Esophagus muscularis mucosa (tissue), 4 donors: Measurements from ENCODE around the gene ROBO1. TPM values are rescaled to one million over a fixed set of nuclear protein-coding genes. Genes with fewer than 3 reads are reported as not detected.

Experiments used
- DNase-seq: peaks from one replicate; pipeline ENCODE4 v3.0.0-alpha.2; 2017; ENCODE audit errors: extremely low spot score
- H3K27ac ChIP-seq, 4 donors: fragments of 200-600 bp; sonication (generic); replicated peaks in 1 of 4; 1 replicate in 3 of 4; 2 replicates in 1 of 4; pipeline ENCODE4 v1.5.1; 2016 to 2019; ENCODE audit warnings: mild to moderate bottlenecking in 1 of 4
- H3K27me3 ChIP-seq, 4 donors: fragments of 200-600 bp; sonication (generic); one replicate each; pipeline versions ENCODE4 v1.5.1 to v1.6.0; 2016 to 2019
- H3K36me3 ChIP-seq, 4 donors: fragments of 200-600 bp; sonication (generic); one replicate each; pipeline ENCODE4 v1.5.1; 2016 to 2019
- H3K4me1 ChIP-seq, 4 donors: fragments of 200-600 bp; sonication (generic); one replicate each; pipeline ENCODE4 v1.5.1; 2016 to 2019
- H3K4me3 ChIP-seq, 4 donors: fragments of 200-600 bp; sonication (generic); 1 replicate in 2 of 4; 2 replicates in 2 of 4; pipeline ENCODE4 v1.5.1; 2016 to 2019; ENCODE audit warnings: mild to moderate bottlenecking in 4 of 4, moderate library complexity in 1 of 4
- H3K9me3 ChIP-seq, 4 donors: fragments of 200-600 bp; sonication (generic); 1 replicate in 3 of 4; 2 replicates in 1 of 4; pipeline ENCODE4 v1.5.1; 2016 to 2019
- EP300 ChIP-seq: sonication (generic); formaldehyde crosslinking; IDR thresholded peaks from one replicate; pipeline ENCODE4 v1.6.1; 2017; ENCODE audit warnings: antibody characterized with exemption
- POLR2A ChIP-seq: fragments of 450-650 bp; IDR thresholded peaks from one replicate; pipeline ENCODE4 v1.6.1; 2017; ENCODE audit warnings: antibody characterized with exemption, moderate library complexity, mild to moderate bottlenecking, low read depth
- POLR2AphosphoS5 ChIP-seq, 2 donors: sonication (generic); formaldehyde crosslinking; IDR thresholded peaks; one replicate each; pipeline ENCODE4 v1.6.1; 2017; ENCODE audit warnings: antibody characterized with exemption in 2 of 2
- WGBS: methylation state at CpG from one replicate; pipeline ENCODE4 v1.1.5; 2018; 5-methylcytosine and 5-hydroxymethylcytosine counted together
- intact Hi-C: fragments of 100-400 bp; cut with DNase I; formaldehyde crosslinking; loops from one replicate; pipeline ENCODE4 v1.15.1; 2023
- total RNA-seq, 4 donors: library from RNA; depleted of rRNA; stranded (reverse); fragments of >200 nt; gene quantifications; one replicate each; pipeline versions ENCODE4 v1.1.0 to v1.2.1, GENCODE V29; 2016
- TF ChIP-seq, protein P1 (sequence below), 3 experiments: fragments of 200-600 bp in 2 of 3; fragments of 450-650 bp in 1 of 3; sonication (generic) in 2 of 3; IDR thresholded peaks; one replicate each; pipeline ENCODE4 v1.5.1; 2017 to 2019; ENCODE audit warnings: antibody characterized with exemption in 3 of 3, mild to moderate bottlenecking in 2 of 3, moderate library complexity in 1 of 3

The ROBO1 gene
- total RNA-seq, 4 donors from 2014 or later: 9.6 to 14.2 (median 12.6) TPM

GRCh38 chr3:78818161-78818985 lies 949.4 kb downstream of the ROBO1 start:
- 97% methylated on average over 19 of the region's 19 CpGs for WGBS
- no peak overlapping the region for H3K4me3 ChIP-seq
- intact Hi-C loops: no loop called here

DNA sequence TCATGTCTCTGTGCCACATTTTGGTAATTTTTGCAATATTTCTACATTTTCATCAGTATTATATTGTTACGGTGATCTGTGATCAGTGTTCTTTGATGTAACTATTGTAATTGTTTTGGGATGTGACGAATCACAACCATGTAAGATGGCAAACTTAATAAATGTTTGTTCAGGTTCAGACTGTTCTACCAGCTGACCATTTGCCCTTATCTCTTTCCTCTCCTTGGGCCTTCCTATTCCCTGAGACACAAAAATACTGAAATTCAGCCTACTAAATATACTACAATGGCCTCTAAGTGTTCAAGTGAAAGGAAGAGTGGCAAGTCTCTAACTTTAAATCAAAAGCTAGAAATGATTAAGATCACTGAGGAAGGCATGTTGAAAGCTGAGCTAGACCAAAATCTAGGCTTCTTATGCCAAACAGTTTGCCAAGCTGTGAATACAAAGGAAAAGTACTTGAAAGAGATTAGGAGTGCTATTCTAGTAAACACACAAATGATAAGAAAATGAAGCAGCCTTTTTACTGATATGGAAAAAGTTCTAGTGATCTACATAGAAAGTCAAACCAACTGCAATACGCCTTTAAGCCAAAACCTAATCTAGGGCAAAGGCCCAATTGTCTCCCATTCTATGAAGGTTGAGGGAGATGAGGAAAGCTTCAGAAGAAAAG lies 952.8 kb downstream of the ROBO1 start:
- H3K27me3 ChIP-seq: no peaks in the 10 kb centered on the region
- peaks cover 0 to 3% (median 0%) of the 10 kb centered on the region in 4 donors for H3K4me1 ChIP-seq
- DNase-seq: no peak
- WGBS: 96% methylated on average over 3 of the region's 3 CpGs
- intact Hi-C loops: no loop called here
- H3K4me3 ChIP-seq: no peak overlapping the region
- no peaks in the 10 kb centered on the region for H3K9me3 ChIP-seq
- H3K27ac ChIP-seq: no peak overlapping the region
- TF ChIP-seq EP300 (no peak), POLR2AphosphoS5 (IDR thresholded peaks at IDR 0.05) (no peak), POLR2A (no peak)
- TF ChIP-seq, protein P1, sequence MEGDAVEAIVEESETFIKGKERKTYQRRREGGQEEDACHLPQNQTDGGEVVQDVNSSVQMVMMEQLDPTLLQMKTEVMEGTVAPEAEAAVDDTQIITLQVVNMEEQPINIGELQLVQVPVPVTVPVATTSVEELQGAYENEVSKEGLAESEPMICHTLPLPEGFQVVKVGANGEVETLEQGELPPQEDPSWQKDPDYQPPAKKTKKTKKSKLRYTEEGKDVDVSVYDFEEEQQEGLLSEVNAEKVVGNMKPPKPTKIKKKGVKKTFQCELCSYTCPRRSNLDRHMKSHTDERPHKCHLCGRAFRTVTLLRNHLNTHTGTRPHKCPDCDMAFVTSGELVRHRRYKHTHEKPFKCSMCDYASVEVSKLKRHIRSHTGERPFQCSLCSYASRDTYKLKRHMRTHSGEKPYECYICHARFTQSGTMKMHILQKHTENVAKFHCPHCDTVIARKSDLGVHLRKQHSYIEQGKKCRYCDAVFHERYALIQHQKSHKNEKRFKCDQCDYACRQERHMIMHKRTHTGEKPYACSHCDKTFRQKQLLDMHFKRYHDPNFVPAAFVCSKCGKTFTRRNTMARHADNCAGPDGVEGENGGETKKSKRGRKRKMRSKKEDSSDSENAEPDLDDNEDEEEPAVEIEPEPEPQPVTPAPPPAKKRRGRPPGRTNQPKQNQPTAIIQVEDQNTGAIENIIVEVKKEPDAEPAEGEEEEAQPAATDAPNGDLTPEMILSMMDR (IDR thresholded peaks at IDR 0.05): no peak
- H3K36me3 ChIP-seq: no peaks in the 10 kb centered on the region

More at GRCh38 chr3:78818161-78818985, 949.4 kb downstream of the ROBO1 start:
- DNase-seq: no peak
- Histone ChIP-seq H3K9me3 (no peaks in the 10 kb centered on the region), H3K27ac (no peak overlapping the region), H3K27me3 (no peaks in the 10 kb centered on the region), H3K4me1 (peaks cover 0 to 11% (median 4%) of the 10 kb centered on the region in 4 donors), H3K36me3 (no peaks in the 10 kb centered on the region)
- TF ChIP-seq EP300 (no peak), POLR2A (no peak), POLR2AphosphoS5 (IDR thresholded peaks at IDR 0.05) (no peak)
- TF ChIP-seq, protein P1 (IDR thresholded peaks at IDR 0.05): no peak

- Histone ChIP-seq H3K27me3 (no peaks in the 10 kb centered on the region), H3K27ac (no peak overlapping the region), H3K36me3 (no peaks in the 10 kb centered on the region), H3K4me1 (no peaks in the 10 kb centered on the region), H3K4me3 (no peak overlapping the region), H3K9me3 (no peaks in the 10 kb centered on the region)
- TF ChIP-seq EP300 (no peak), POLR2A (no peak), POLR2AphosphoS5 (IDR thresholded peaks at IDR 0.05) (no peak)
- TF ChIP-seq, protein P1 (IDR thresholded peaks at IDR 0.05): no peak
- 83% methylated on average over 3 of the region's 3 CpGs for WGBS
- DNase-seq: no peak
- intact Hi-C loops: no loop called here
Measured at GRCh38 chr3:78812166-78812565, 955.6 kb downstream of the ROBO1 start.

DNA sequence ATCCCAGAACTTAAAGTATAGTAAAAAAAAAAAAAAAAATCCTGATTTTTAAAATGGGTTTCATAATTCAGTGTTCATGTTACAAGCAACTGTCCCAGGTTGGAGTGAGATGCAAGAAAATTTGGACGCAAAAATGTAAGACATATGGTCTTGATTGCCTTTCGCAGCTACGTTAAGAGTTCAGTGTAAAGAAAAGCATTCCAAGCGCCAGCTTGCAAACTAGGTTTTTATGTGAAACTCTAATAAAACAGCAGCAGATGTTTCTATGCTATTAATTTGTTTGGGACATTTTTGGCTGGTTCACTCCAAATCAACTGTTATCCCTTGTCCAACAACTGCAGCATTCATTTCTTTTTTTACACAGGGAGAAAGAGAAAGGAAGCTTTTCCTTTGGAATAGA lies 957.8 kb downstream of the ROBO1 start:
- H3K36me3 ChIP-seq: no peaks in the 10 kb centered on the region
- intact Hi-C loops: no loop called here
- DNase-seq: no peak
- TF ChIP-seq, protein P1 (IDR thresholded peaks at IDR 0.05): no peak
- TF ChIP-seq POLR2A (no peak), POLR2AphosphoS5 (IDR thresholded peaks at IDR 0.05) (no peak), EP300 (no peak)
- H3K27me3 ChIP-seq: no peaks in the 10 kb centered on the region
- H3K27ac ChIP-seq: no peak overlapping the region
- peaks cover 0 to 2% (median 0%) of the 10 kb centered on the region in 4 donors for H3K4me1 ChIP-seq
- 79% methylated on average over 4 of the region's 4 CpGs for WGBS
- no peak overlapping the region for H3K4me3 ChIP-seq
- no peaks in the 10 kb centered on the region for H3K9me3 ChIP-seq
